Measurements from ENCODE around the gene RAPGEF5.

RAPGEF5 gene

GRCh38 chr7:22302193-22302592 lies 54.8 kb downstream of the RAPGEF5 start:
- DNase-seq: no peak

GRCh38 chr7:22301790-22302189 lies 55.2 kb downstream of the RAPGEF5 start:
- DNase-seq: no peak

GRCh38 chr7:22300839-22301238 lies 56.1 kb downstream of the RAPGEF5 start:
- DNase-seq: no peak

GRCh38 chr7:22296916-22297315 lies 60.0 kb downstream of the RAPGEF5 start:
- no peak for DNase-seq

GRCh38 chr7:22296265-22296566 lies 60.7 kb downstream of the RAPGEF5 start:
- no peak for DNase-seq

GRCh38 chr7:22295402-22296264 lies 61.3 kb downstream of the RAPGEF5 start:
- no peak for DNase-seq

- DNase-seq: no peak
Observed at GRCh38 chr7:22292531-22292930, 64.4 kb downstream of the RAPGEF5 start.

GRCh38 chr7:22291977-22292376 lies 65.0 kb downstream of the RAPGEF5 start:
- DNase-seq: no peak

- DNase-seq: no peak
Observed at GRCh38 chr7:22288202-22288601, 68.8 kb downstream of the RAPGEF5 start.

GRCh38 chr7:22287412-22287811 lies 69.5 kb downstream of the RAPGEF5 start:
- no peak for DNase-seq

- DNase-seq: no peak
Observed at GRCh38 chr7:22286436-22286835, 70.5 kb downstream of the RAPGEF5 start.

- DNase-seq: no peak
Observed at GRCh38 chr7:22281481-22281880, 75.5 kb downstream of the RAPGEF5 start.

- DNase-seq: no peak
Observed at GRCh38 chr7:22280031-22280430, 76.9 kb downstream of the RAPGEF5 start.

- DNase-seq: no peak
Observed at GRCh38 chr7:22278660-22279059, 78.3 kb downstream of the RAPGEF5 start.

- no peak for DNase-seq
Observed at GRCh38 chr7:22277375-22277774, 79.6 kb downstream of the RAPGEF5 start.

GRCh38 chr7:22275661-22276060 lies 81.3 kb downstream of the RAPGEF5 start:
- DNase-seq: no peak

GRCh38 chr7:22271311-22271710 lies 85.6 kb downstream of the RAPGEF5 start:
- no peak for DNase-seq

- no peak for DNase-seq
Observed at GRCh38 chr7:22270371-22270770, 86.6 kb downstream of the RAPGEF5 start.

GRCh38 chr7:22269963-22270362 lies 87.0 kb downstream of the RAPGEF5 start:
- DNase-seq: no peak

GRCh38 chr7:22268884-22269421 lies 88.0 kb downstream of the RAPGEF5 start:
- DNase-seq: no peak

- DNase-seq: no peak
Observed at GRCh38 chr7:22267930-22268615, 88.9 kb downstream of the RAPGEF5 start.

- no peak for DNase-seq
Observed at GRCh38 chr7:22262538-22262937, 94.4 kb downstream of the RAPGEF5 start.

GRCh38 chr7:22256541-22257096 lies 100.3 kb downstream of the RAPGEF5 start:
- no peak for DNase-seq

GRCh38 chr7:22255834-22256233 lies 101.1 kb downstream of the RAPGEF5 start:
- no peak for DNase-seq
